Fibroblast of villous mesenchyme (primary cell): ENCODE measurements around the gene CYP4F2. TPM values are rescaled to one million over a fixed set of nuclear protein-coding genes. Genes with fewer than 3 reads are reported as not detected.
"Not testable (repeated sequence)": the region's sequence is repeated elsewhere in the genome, so short reads cannot be mapped to it uniquely, and the experiment has no call there.

Experiments used
- DNase-seq: peaks from one replicate; pipeline ENCODE4 v3.0.0-alpha.2; 2010; ENCODE audit warnings: low read depth
- H3K4me3 ChIP-seq: 2 replicates; pipeline ENCODE4 v1.5.1; 2011; ENCODE audit warnings: low read depth, mild to moderate bottlenecking, low read length
- total RNA-seq: library from RNA; depleted of rRNA; stranded (reverse); fragments of >200 nt; gene quantifications from 2 replicates; pipeline ENCODE4 v1.2.3, GENCODE V29; 2012
- TF ChIP-seq, protein P1 (sequence below): IDR thresholded peaks from 2 replicates; pipeline ENCODE4 v1.5.1; 2012; ENCODE audit warnings: low read depth, mild to moderate bottlenecking, low read length; ENCODE audit not compliant: insufficient read depth

The CYP4F2 gene
- total RNA-seq, 1 donor, result not detected

DNA sequence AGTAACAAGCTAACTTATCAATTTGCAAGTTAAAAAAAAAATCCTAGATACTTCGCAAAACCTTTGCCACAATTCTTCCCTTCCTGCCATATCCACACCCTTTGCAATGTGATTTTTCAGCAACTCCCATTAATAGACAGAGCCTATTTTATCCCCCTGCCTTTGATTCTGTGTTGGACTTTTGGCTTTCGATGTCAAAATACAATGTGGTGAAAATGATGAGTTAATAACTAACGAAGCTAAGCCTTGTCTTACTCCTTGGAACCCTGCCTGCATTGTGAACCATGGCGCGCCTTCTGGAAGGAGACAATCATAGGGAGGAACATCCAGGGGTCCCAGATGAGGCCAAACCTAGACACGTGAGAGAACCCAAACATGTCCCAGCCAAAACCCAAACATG lies 6.4 kb downstream of the CYP4F2 start:
- TF ChIP-seq, protein P1, sequence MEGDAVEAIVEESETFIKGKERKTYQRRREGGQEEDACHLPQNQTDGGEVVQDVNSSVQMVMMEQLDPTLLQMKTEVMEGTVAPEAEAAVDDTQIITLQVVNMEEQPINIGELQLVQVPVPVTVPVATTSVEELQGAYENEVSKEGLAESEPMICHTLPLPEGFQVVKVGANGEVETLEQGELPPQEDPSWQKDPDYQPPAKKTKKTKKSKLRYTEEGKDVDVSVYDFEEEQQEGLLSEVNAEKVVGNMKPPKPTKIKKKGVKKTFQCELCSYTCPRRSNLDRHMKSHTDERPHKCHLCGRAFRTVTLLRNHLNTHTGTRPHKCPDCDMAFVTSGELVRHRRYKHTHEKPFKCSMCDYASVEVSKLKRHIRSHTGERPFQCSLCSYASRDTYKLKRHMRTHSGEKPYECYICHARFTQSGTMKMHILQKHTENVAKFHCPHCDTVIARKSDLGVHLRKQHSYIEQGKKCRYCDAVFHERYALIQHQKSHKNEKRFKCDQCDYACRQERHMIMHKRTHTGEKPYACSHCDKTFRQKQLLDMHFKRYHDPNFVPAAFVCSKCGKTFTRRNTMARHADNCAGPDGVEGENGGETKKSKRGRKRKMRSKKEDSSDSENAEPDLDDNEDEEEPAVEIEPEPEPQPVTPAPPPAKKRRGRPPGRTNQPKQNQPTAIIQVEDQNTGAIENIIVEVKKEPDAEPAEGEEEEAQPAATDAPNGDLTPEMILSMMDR, result no peak
- no peak for DNase-seq
- no peak overlapping the region for H3K4me3 ChIP-seq

DNA sequence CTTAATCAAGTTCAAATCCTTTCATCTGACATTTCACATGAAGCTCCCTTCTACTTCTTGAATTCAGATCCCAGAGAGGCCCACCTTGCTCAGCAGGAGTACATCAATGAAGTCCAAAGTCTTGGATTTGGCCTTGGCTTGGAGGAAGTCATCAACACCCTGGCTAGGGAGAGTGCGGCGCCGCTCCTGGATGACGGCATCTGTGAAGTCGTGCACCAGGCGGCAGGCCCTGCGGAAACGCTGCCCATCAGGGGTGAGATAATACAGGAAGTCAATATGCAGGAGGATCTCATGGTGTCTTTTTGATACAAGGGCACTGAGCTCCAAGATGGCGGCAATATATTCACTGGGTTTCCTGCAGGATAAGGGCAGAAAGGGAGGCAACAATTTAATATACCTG lies 8.5 kb downstream of the CYP4F2 start:
- DNase-seq, H3K4me3 ChIP-seq: not testable (repeated sequence)

DNA sequence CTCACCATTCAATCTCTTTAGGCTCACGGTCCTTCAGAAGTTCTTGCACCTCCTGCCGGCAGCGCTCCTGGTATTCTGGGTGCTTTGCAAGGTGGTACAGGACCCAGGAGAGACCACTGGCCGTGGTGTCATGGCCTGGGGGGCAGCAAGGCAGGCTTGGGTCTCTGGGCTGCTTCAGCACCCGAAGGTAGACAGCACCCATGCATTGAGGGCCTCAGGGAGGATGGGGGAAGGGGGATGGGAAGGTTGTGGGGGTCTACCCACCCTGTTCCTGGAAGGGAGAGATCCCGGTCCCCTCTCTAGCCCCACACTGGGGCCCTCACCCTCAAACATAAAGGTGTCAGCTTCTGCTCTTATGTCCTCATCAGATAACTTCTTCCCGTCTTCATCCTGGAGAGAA lies 12.0 kb downstream of the CYP4F2 start:
- no peak overlapping the region for H3K4me3 ChIP-seq
- TF ChIP-seq, protein P1, result no peak
- DNase-seq, result no peak

DNA sequence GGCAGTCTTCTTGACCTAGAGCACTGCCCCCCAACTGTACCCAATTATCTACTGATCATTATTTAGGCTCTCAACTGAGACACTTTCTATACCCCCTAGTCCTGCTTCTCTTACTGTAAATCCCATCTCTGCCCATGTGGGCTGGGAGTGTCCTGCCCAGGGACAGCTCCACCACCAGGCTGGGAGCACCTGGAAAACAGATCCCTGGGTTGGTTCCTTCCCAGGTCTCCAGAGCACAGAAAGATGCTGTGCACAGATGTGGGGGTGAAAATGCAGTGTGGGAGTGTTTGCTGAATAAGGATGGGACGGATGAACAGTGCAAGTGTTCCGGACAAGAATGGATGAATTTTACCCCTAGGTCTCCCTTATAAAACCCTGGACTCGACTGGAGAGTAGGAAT lies 12.7 kb downstream of the CYP4F2 start:
- TF ChIP-seq, protein P1, result no peak
- no peak overlapping the region for H3K4me3 ChIP-seq
- DNase-seq, result no peak

DNA sequence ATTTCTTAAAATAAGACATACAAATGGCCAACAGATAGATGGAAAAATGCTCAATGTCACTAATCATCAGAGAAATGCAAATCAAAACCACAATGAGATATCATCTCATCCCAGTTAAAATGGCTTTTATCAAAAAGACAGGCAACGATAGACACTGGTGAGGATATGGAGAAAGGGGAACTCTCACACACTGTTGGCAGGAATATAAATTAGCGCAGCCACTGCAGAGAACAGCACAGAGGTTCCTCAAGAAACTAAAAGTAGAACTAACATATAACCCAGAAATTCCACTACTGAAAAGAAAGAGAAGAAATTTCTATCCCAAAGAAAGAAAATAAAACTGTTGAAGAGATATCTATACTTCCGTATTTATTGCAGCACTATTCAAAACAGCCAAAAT lies 14.5 kb downstream of the CYP4F2 start:
- not testable (repeated sequence) for H3K4me3 ChIP-seq, DNase-seq

DNA sequence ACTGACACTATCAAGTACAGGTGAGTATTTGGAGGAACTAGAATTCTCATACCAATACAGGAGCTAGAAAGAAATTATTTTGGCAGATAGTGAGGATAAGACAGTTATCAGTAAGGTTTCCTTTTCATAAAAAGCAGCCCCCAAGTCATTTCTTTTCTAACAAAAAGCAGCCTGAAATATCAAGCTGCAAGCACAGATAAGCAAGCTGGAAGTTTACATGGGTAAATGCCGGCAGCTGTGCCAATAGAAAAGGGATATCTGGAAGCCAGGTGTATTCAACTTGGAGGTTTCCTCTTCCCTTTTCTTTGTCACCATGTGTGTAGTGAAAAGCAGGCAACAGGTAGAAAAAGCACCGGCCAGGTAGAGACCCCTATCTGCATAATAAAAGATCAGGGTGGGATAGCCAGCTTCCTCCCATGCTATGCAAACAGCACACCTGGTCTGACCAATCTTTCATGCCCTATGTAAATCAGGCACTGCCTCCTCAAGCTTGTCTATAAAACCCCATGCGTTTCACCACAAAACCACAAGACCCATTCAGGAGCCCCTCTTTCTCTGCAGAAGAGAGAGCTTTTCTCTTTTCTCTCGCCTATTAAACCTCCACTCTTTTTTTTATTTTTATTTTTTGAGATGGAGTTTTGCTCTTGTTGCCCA lies 22.9 kb downstream of the CYP4F2 start:
- TF ChIP-seq, protein P1, result no peak
- DNase-seq, result no peak
- no peak overlapping the region for H3K4me3 ChIP-seq

DNA sequence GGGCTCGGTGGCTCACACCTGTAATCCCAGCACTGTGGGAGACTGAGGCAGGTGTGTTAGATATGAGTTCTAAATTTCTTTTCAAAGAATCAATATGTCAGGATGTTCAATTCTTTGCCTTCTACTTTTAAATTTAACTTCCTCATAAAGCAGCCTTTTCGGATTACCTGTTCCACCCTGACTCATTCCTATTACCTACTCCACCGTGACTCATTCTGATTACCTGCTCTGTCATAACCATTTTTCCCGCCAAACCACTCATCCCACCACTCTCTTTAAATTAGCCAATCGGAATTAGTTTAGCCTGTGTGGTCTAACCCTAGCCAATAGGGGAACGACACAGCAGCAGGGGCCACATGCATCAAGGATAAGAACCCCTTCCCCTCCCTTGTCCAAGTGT lies 24.1 kb downstream of the CYP4F2 start:
- H3K4me3 ChIP-seq, DNase-seq: not testable (repeated sequence)

DNA sequence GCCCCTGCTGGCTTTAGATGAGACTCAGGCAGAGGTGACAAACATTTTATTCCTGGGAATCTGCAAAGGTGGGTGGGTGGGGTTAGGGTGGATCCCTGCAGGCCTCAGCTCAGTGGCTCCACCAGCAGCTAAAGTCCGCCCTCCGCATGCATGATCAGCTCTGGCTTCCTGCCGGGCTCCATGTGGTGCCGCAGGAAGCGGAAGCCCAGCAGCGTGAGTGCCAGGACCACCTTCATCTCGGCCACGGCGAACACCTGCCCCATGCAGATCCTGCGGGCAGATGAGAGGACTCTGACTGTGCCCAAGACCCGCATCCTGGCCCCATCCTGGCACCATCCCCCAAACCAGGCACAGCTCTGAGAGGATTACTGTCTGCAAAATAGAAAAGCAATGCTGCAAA lies 26.3 kb downstream of the CYP4F2 start:
- H3K4me3 ChIP-seq, result no peak overlapping the region
- TF ChIP-seq, protein P1, result no peak
- DNase-seq, result no peak

DNA sequence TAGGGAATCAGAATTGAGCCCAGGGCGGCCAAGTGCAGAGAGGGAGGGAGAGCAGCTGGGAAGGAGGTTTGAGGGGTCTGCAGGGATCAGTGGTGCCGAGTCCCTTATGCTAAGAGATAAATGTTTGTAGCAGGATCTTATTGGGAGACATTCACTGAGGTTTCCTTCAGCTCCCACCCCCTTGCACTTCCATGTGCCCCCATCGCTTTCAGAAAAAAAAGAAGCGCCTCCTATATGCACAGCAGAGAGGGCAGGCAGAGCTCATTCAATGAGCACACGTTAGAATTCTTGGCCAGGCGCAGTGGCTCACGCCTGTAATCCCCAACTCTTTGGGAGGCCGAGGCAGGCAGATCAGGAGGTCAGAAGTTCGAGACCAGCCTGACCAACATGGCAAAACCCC lies 28.0 kb downstream of the CYP4F2 start:
- no peak for DNase-seq
- TF ChIP-seq, protein P1, result no peak
- H3K4me3 ChIP-seq, result no peak overlapping the region
